ENCODE measurements around the gene NTRK1. TPM values are rescaled to one million over a fixed set of nuclear protein-coding genes. Genes with fewer than 3 reads are reported as not detected.

The NTRK1 gene
- total RNA-seq = 49.1 and 49.8 TPM in 2 replicates

DNA sequence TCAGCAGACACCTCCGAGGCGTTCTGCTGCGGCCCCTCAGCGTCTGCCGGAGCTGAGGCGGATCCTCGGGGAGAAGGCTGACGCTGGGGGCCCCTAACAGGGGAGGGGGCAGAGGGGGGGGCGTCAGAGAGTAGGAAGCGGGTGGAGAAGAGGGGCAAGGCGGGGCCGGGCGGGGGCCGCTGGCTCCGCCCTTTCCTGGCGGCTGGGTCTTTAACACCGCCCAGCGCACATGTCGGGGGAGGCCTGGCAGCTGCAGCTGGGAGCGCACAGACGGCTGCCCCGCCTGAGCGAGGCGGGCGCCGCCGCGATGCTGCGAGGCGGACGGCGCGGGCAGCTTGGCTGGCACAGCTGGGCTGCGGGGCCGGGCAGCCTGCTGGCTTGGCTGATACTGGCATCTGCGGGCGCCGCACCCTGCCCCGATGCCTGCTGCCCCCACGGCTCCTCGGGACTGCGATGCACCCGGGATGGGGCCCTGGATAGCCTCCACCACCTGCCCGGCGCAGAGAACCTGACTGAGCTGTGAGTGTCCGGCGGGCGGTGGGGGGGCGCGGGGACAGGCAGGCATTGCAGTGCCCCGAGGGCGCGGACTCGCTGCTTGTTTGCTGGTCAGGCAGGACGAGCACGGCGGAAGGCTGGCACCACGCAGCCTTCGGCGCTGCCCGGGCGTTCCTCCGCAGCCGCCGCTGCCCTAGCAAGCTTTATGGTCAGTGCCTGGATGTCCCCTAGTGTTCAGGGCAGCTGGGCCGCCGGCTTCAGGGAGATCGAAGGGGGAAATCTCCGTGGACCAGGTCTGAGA is at the start of gene NTRK1:
Gene NTRK1 (plus strand): TSS at position 238 of the 796 bp plus-strand sequence. CDS start 70 bp downstream, at position 308.
- Mint-ChIP-seq H3K4me1 (ENCODE audit: low read depth) (peaks cover 62% of the 10 kb centered on the region), H3K27me3 (ENCODE audit: insufficient read depth) (peaks cover 15% of the 10 kb centered on the region), H3K4me3 (peak within 1 kb of the TSS; percentile 88), H3K27ac (peak within 1 kb of the TSS; percentile 80), H3K9me3 (no peaks in the 10 kb centered on the region), H3K36me3 (ENCODE audit: low read depth) (peaks cover 12% of the 10 kb centered on the region)
- peak; percentile 64 for DNase-seq (ENCODE audit: low spot score)
- intact Hi-C loops (cut with micrococcal nuclease) = loop anchor here (1.0 to 5.0 kb wide), 8 partner anchors 13 to 1654 kb away; partner anchors contain the start of genes MTX1, PRCC, SH2D2A and THBS3

GRCh38 chr1:156811168-156811567 is 49.5 kb upstream of the NTRK1 start:
- H3K4me1 Mint-ChIP-seq (ENCODE audit: low read depth) = peaks cover 82% of the 10 kb centered on the region
- no peaks in the 10 kb centered on the region for H3K9me3 Mint-ChIP-seq
- H3K27me3 Mint-ChIP-seq (ENCODE audit: insufficient read depth) = no peaks in the 10 kb centered on the region
- intact Hi-C loops (cut with micrococcal nuclease) = loop anchor here (5.0 to 10.0 kb wide), 3 partner anchors 36 to 324 kb away; partner anchors contain the start of genes ETV3 and LRRC71
- peaks cover 83% of the 10 kb centered on the region for H3K36me3 Mint-ChIP-seq (ENCODE audit: low read depth)
- peak overlapping the region; percentile 85 for H3K4me3 Mint-ChIP-seq
- H3K27ac Mint-ChIP-seq = peak overlapping the region; percentile 100
- no peak for DNase-seq (ENCODE audit: low spot score)

DNA sequence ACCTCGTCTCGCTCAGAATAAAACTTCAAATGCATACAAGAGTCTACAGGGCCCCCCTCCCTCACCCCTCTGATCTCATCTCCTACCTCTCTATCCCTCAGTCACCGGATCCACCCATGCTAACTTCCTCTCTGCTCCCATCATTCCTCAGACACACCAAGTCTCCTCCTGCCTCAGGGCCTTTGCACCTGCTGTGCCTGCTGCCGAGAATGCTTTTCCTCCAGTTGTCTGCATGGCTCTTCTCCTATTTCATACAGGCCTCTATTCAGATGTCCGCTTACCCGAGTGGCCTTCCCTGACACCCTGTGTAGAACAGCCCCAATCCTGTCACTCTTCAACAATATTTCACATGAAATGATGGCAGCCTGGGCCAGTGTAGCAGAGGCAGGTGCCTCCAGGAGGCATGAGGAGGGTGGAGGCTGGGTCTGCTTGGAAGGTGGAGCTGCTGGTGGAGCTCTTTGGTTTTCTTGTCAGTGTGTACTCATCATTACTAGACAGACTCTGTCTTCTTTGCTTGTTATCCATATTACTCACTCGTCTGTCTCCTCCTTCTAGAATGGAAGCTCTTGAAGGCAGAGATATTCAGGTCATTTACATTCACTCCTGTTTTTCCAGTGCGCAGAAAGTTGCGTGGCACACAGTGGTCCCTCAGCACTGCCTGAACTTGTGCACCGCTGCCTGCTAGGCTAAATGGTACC is 48.2 kb upstream of the NTRK1 start:
- peak overlapping the region; percentile 100 for H3K27ac Mint-ChIP-seq
- H3K9me3 Mint-ChIP-seq = no peaks in the 10 kb centered on the region
- peak overlapping the region; percentile 85 for H3K4me3 Mint-ChIP-seq
- no peak for DNase-seq (ENCODE audit: low spot score)
- H3K36me3 Mint-ChIP-seq (ENCODE audit: low read depth) = peaks cover 76% of the 10 kb centered on the region
- intact Hi-C loops (cut with micrococcal nuclease) = loop anchor here (5.0 to 10.0 kb wide), 3 partner anchors 35 to 322 kb away; partner anchors contain the start of genes ETV3 and LRRC71
- H3K4me1 Mint-ChIP-seq (ENCODE audit: low read depth) = peaks cover 79% of the 10 kb centered on the region
- no peaks in the 10 kb centered on the region for H3K27me3 Mint-ChIP-seq (ENCODE audit: insufficient read depth)

DNA sequence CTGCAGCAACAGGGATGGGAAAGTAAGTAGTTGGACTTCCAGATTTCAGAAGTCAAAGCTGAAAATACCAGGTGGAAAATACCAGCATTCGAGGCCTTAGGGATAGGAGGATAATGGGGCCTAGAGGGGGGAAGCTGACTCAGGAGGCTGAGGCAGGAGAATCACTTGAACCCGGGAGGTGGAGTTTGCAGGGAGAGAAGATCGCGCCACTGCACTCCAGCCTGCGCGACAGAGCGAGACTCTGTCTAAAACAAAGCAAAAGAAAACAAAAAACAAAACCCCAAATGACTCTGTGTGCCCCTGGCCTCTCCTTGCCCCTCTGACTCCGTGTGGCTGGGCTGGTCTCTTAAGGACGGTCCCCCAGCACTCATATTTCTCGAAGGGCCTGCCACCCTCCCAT is 47.4 kb upstream of the NTRK1 start:
- Mint-ChIP-seq H3K4me3 (peak overlapping the region; percentile 85), H3K4me1 (ENCODE audit: low read depth) (peaks cover 76% of the 10 kb centered on the region), H3K36me3 (ENCODE audit: low read depth) (peaks cover 69% of the 10 kb centered on the region), H3K27ac (peak overlapping the region; percentile 100), H3K9me3 (no peaks in the 10 kb centered on the region), H3K27me3 (ENCODE audit: insufficient read depth) (no peaks in the 10 kb centered on the region)
- DNase-seq (ENCODE audit: low spot score) = no peak
- intact Hi-C loops (cut with micrococcal nuclease) = loop anchor here (5.0 to 10.0 kb wide), 3 partner anchors 34 to 322 kb away; partner anchors contain the start of genes ETV3 and LRRC71

DNA sequence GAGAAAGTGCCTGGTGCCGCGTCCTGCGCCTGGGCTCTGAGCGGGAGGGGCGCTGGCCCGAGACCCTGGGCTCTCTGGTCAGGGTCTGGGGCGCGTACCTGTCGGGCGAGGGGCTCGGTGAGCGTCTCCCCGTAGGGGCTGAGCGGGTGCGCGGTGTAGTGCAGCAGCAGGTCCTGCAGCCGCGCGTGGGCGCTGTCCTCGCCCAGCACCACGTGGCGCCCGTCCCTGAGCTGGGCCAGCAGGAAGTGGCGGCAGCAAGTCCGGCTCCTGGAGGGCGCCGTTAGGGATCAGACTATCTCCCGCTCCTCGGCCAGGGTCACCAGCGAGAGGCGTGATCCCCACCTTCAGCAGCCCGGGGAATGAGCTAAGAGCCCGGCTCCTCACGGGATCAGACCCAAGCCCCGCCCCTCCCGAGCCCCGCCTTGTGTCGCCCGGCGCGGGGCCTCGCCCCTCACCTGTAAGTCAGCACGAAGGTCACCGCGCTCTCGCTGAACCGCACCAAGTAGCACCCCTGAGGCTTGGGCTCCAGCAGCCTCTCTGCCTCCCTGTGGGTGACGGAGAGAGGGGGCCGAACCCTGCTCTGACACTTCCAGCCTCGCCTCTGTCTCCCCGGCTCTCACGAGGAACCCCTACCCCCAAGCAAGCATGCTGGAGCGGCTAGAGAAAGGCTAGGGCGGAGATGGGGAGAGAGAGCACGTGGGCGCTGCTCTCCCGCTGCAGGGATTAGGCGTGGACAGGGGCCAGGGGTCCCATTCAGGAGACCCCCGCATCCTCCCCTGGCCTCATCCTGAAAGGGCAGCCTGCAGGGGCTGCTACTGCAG is 46.7 kb upstream of the NTRK1 start:
- no peaks in the 10 kb centered on the region for H3K27me3 Mint-ChIP-seq (ENCODE audit: insufficient read depth)
- peak overlapping the region; percentile 100 for H3K27ac Mint-ChIP-seq
- intact Hi-C loops (cut with micrococcal nuclease) = loop anchor here (1.0 to 10.0 kb wide), 5 partner anchors 8 to 321 kb away; partner anchors contain the start of genes ETV3 and LRRC71
- H3K4me3 Mint-ChIP-seq = peak overlapping the region; percentile 85
- H3K36me3 Mint-ChIP-seq (ENCODE audit: low read depth) = peaks cover 64% of the 10 kb centered on the region
- no peaks in the 10 kb centered on the region for H3K9me3 Mint-ChIP-seq
- H3K4me1 Mint-ChIP-seq (ENCODE audit: low read depth) = peaks cover 75% of the 10 kb centered on the region
- peak; percentile 68 for DNase-seq (ENCODE audit: low spot score)

GRCh38 chr1:156814571-156815260 is 45.9 kb upstream of the NTRK1 start:
- H3K9me3 Mint-ChIP-seq = no peaks in the 10 kb centered on the region
- DNase-seq (ENCODE audit: low spot score) = no peak
- H3K27me3 Mint-ChIP-seq (ENCODE audit: insufficient read depth) = no peaks in the 10 kb centered on the region
- H3K36me3 Mint-ChIP-seq (ENCODE audit: low read depth) = peaks cover 57% of the 10 kb centered on the region
- intact Hi-C loops (cut with micrococcal nuclease) = loop anchor here (1.0 to 10.0 kb wide), 6 partner anchors 8 to 320 kb away; partner anchors contain the start of genes ETV3, LRRC71 and MEF2D
- H3K4me3 Mint-ChIP-seq = peak overlapping the region; percentile 85
- H3K27ac Mint-ChIP-seq = peak overlapping the region; percentile 100
- H3K4me1 Mint-ChIP-seq (ENCODE audit: low read depth) = peaks cover 68% of the 10 kb centered on the region

- H3K36me3 Mint-ChIP-seq (ENCODE audit: low read depth) = peaks cover 54% of the 10 kb centered on the region
- peaks cover 66% of the 10 kb centered on the region for H3K4me1 Mint-ChIP-seq (ENCODE audit: low read depth)
- H3K27me3 Mint-ChIP-seq (ENCODE audit: insufficient read depth) = no peaks in the 10 kb centered on the region
- intact Hi-C loops (cut with micrococcal nuclease) = loop anchor here (2.0 to 10.0 kb wide), 3 partner anchors 19 to 319 kb away; partner anchors contain the start of genes ETV3 and MEF2D
- H3K9me3 Mint-ChIP-seq = no peaks in the 10 kb centered on the region
- DNase-seq (ENCODE audit: low spot score) = no peak
- peak overlapping the region; percentile 100 for H3K27ac Mint-ChIP-seq
- H3K4me3 Mint-ChIP-seq = peak overlapping the region; percentile 85
Observed at GRCh38 chr1:156815307-156815826, 45.3 kb upstream of the NTRK1 start.

- intact Hi-C loops (cut with micrococcal nuclease) = loop anchor here (1.0 to 10.0 kb wide), 8 partner anchors 19 to 319 kb away; partner anchors contain the start of genes ETV3, ISG20L2, MEF2D and METTL25B
- no peaks in the 10 kb centered on the region for H3K27me3 Mint-ChIP-seq (ENCODE audit: insufficient read depth)
- DNase-seq (ENCODE audit: low spot score) = no peak
- peak overlapping the region; percentile 100 for H3K27ac Mint-ChIP-seq
- peaks cover 5% of the 10 kb centered on the region for H3K9me3 Mint-ChIP-seq
- H3K36me3 Mint-ChIP-seq (ENCODE audit: low read depth) = peaks cover 54% of the 10 kb centered on the region
- peaks cover 69% of the 10 kb centered on the region for H3K4me1 Mint-ChIP-seq (ENCODE audit: low read depth)
- H3K4me3 Mint-ChIP-seq = peak overlapping the region; percentile 85
Observed at GRCh38 chr1:156815961-156816422, 44.7 kb upstream of the NTRK1 start.

DNA sequence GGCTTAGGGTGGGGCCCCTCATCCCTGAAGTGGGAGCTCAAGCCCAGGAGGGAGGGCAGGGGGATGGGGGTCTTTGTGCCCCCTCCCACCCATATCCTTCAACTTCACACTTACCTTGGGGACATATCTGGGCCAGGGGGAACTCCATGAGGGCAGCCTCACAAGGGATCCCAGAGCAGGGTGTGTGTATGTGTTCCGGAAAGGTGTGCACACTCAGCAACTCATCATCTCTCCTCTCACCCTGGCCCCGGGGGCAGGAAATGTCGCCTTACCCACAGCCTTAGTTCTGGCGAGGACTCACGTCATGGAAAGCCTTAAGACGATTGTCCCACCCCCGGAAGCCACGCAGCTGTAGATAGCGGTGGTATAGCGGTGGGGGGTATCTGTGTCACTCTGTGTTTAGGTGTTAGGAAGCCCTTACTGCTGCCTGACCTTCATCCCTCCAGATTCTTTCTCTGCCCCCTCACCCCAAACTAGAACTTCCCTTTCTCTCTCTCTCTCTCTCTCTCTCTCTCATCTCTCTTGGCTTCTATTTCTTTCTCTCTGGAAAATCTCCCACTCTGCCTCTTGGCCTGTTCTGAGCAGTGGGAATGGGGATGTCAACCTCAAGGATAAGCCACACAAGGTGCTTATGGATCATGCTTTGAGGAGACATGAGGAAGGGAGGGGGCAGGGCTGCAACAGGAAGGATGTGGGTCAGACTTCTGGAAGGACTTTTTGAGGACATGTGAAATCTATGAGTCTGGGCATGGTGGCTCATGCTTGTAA is 43.9 kb upstream of the NTRK1 start, which contains the start of gene SH2D2A:
Gene SH2D2A (minus strand): TSS at position 288 of the 768 bp plus-strand sequence. CDS start 140 bp downstream, at position 148.
- peaks cover 47% of the 10 kb centered on the region for H3K36me3 Mint-ChIP-seq (ENCODE audit: low read depth)
- DNase-seq (ENCODE audit: low spot score) = peak; percentile 94

DNA sequence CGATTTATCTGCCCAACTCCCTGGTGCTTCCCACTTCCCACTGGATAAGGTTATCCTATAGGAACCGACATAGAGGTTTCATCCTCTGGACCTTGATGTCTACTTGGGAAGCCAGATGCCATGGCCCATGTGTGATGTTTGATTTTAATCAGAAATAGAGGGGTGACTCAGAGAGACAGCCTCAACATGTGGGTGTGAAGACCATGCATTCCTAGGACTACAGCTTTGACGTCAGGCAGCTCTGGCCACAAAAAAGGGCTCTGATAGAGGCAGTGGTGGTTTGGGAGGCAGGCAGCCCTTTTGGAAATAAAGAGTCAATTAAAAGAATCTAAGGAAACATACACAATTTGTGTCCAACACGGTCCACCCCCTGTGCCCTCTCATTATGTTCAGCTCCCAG is 38.9 kb upstream of the NTRK1 start:
- Mint-ChIP-seq H3K27ac (peak overlapping the region; percentile 59), H3K4me3 (no peak overlapping the region), H3K27me3 (ENCODE audit: insufficient read depth) (no peaks in the 10 kb centered on the region), H3K36me3 (ENCODE audit: low read depth) (peaks cover 5% of the 10 kb centered on the region), H3K4me1 (ENCODE audit: low read depth) (peaks cover 61% of the 10 kb centered on the region), H3K9me3 (peaks cover 9% of the 10 kb centered on the region)
- intact Hi-C loops (cut with micrococcal nuclease) = loop anchor here (1.0 kb wide), 1 partner anchor 8 kb away; no protein-coding TSS in a partner anchor
- no peak for DNase-seq (ENCODE audit: low spot score)

More for the DNA sequence above, 43.9 kb upstream of the NTRK1 start, which contains the start of gene SH2D2A:
- peaks cover 5% of the 10 kb centered on the region for H3K9me3 Mint-ChIP-seq
- H3K27ac Mint-ChIP-seq = peak within 1 kb of the TSS; percentile 100
- no peaks in the 10 kb centered on the region for H3K27me3 Mint-ChIP-seq (ENCODE audit: insufficient read depth)
- intact Hi-C loops (cut with micrococcal nuclease) = loop anchor here (1.0 to 10.0 kb wide), 7 partner anchors 44 to 318 kb away; partner anchors contain the start of genes ETV3, ISG20L2, MEF2D and METTL25B
- peaks cover 69% of the 10 kb centered on the region for H3K4me1 Mint-ChIP-seq (ENCODE audit: low read depth)
- peak within 1 kb of the TSS; percentile 85 for H3K4me3 Mint-ChIP-seq
